Keratinocyte (primary cell): Measurements from ENCODE around the gene DSC2.

Source experiments
- EZH2 ChIP-seq: IDR thresholded peaks from one replicate; pipeline ENCODE4 v1.6.1; 2012; ENCODE audit warnings: inconsistent platforms, mild to moderate bottlenecking, low read length, moderate library complexity
- TF ChIP-seq, protein P1 (sequence below), 3 experiments: IDR thresholded peaks in 1 of 3; conservative IDR thresholded peaks in 1 of 3; optimal IDR thresholded peaks in 1 of 3; 2 replicates in 2 of 3; 3 replicates in 1 of 3; pipeline versions ENCODE3 to v1.5.1; 2011; ENCODE audit warnings: low read length in 3 of 3, mild to moderate bottlenecking in 3 of 3, moderate library complexity in 2 of 3, control low read depth in 1 of 3, inconsistent platforms in 1 of 3; ENCODE audit not compliant: insufficient read depth in 2 of 3; ENCODE audit errors: extremely low read depth in 1 of 3

DNA sequence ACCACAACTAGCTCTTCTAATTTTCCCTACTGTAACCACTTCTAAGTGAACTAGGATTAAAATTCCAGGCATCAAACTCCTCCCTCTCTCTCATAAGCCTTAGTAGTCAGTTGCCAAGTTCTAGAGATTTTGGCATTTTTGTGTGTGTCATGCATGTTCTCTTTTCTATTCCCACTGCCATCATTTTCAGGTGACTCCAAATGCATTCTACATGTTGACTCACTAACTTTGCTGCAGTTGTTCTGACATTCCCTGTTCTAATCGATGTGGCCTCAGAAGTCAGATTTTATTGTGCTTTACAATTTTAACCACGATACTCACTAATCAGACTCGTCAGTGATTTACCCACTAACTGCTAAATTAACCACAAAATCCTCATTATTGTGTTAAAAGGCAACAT lies 47.1 kb upstream of the DSC2 start:
- no peak for TF ChIP-seq EZH2
- TF ChIP-seq, protein P1, sequence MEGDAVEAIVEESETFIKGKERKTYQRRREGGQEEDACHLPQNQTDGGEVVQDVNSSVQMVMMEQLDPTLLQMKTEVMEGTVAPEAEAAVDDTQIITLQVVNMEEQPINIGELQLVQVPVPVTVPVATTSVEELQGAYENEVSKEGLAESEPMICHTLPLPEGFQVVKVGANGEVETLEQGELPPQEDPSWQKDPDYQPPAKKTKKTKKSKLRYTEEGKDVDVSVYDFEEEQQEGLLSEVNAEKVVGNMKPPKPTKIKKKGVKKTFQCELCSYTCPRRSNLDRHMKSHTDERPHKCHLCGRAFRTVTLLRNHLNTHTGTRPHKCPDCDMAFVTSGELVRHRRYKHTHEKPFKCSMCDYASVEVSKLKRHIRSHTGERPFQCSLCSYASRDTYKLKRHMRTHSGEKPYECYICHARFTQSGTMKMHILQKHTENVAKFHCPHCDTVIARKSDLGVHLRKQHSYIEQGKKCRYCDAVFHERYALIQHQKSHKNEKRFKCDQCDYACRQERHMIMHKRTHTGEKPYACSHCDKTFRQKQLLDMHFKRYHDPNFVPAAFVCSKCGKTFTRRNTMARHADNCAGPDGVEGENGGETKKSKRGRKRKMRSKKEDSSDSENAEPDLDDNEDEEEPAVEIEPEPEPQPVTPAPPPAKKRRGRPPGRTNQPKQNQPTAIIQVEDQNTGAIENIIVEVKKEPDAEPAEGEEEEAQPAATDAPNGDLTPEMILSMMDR (optimal IDR thresholded peaks at IDR 0.05 in 1 of 3, IDR thresholded peaks at IDR 0.05 in 1 of 3, conservative IDR thresholded peaks at IDR 0.05 in 1 of 3; ENCODE audit: extremely low read depth in 1 of 3, insufficient read depth in 2 of 3, low read length in 3 of 3) = no peak
